ENCODE results near the gene AFF3.
A peak's percentile ranks its signal among the peaks of the same experiment; 100 is the strongest.

Gene AFF3

DNA sequence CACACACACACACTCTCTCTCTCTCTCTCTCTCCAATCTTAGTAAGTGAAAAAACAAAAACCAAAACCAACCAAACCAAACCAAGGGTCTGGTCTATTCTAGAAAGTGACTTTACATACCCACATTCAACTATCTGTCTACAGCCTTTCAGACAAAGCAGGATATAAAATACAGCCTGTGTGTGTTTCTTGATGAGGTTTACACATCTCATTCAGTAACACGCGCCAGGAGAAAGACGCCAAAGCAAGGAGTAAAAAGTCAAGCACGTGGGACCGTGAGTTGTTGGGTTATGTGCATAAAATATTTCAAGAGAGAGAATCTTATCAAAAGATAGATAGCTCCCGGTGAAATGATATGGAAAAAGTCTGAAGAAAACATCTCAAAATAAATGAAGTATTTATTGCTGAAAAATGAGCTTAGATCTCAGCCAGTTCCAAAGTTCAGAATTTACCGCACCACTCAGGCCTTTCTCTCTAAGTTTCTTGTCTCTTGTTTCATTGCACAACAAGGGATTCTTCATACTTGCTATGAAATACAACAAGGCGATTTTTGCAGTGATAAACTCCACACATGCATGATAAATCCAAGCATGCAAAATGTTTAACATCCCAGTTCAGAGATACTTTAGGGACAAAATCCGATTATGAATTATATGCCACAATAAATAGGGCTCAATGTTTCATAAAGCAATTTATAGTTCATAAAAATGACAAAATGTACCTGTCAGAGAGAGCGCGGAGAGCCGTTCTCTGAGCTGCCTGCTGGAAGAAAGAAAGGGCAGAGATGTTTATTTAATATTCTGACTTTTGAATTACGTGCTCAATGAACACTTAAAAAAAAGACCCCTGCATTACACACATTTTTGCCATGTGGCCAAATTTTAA, 493.2 kb downstream of the AFF3 start:
- DNase-seq: no peak

DNA sequence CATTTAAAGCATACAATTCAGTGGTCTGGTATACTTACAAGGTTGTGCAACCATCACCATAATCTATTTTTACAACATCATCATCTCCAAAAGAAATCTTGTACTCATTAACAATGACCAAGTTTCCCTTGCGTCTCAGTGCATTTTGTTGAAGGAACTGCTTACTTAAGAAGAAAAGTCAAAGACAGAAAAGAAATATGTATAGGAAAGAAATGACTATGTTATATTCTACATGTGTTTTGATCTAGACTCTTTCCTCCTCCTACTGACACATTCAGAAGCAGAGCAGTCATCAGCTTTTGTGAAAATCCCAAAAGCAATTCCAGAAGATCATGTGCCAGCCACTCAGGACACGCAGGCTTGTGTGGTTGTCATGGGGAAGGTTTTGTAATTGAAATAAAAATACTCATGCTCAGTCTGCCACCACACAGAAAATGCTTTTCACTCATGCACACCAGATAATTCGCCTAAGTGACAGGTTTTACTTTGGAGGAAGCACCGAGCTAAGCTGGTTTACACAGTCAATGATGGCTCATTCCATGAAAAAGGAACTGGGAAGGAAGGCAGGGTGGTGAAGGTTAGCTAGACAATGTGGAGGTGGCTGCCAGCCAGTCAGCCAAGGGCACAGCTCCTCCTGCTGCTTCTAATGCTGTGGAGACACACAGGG, 494.1 kb downstream of the AFF3 start:
- DNase-seq: no peak

- no peak for DNase-seq
Observed at GRCh38 chr2:99645960-99646359, 496.4 kb downstream of the AFF3 start.

DNA sequence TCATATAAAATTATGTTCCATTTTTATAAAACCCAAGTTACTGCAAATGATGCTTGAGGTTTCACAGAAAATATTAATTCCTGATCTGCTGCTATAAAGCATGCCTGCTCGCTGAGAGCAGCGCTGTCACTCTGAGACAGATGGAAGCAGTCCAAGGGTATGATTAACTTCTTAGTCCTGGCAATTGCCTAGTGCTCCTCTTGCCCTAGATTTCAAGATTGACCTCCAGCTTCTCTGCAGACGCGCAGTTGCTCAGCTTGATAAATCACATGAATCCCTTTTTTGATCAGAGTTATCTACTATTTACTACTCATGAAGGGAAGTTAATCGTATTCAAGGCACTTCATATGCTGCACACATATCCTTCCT, 498.0 kb downstream of the AFF3 start:
- DNase-seq: peak; percentile 86

DNA sequence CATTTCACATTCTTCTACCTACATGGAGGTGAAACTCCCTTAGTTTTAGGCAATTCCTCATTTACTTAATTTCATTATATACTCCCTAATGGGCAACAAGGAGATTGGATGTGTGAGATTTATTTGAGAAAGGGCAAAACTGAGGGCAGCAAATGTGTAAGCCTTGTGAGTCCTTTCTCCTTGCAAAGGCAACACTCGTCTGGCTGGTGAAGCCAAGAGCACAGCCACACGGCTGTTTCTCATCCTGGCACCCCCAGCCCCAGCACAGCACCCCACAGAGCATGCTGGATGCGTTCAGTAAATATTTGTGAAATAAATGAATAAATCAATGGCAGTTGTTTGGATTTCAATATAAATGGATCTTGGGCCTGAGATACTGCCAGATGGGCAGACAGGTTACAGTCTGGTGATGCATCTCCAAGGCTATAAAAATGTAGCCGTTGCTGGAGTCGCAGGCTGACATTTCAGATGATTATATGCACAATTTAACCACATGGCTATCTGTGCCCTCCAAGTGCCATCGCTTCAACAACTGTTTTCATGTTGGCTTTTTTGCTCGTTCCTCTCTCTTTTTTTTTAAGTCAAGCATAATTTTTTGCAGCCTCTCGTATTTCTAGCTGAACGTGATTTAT, 498.5 kb downstream of the AFF3 start:
- peak; percentile 86 for DNase-seq

- DNase-seq: no peak
Observed at GRCh38 chr2:99641999-99642398, 500.4 kb downstream of the AFF3 start.

DNA sequence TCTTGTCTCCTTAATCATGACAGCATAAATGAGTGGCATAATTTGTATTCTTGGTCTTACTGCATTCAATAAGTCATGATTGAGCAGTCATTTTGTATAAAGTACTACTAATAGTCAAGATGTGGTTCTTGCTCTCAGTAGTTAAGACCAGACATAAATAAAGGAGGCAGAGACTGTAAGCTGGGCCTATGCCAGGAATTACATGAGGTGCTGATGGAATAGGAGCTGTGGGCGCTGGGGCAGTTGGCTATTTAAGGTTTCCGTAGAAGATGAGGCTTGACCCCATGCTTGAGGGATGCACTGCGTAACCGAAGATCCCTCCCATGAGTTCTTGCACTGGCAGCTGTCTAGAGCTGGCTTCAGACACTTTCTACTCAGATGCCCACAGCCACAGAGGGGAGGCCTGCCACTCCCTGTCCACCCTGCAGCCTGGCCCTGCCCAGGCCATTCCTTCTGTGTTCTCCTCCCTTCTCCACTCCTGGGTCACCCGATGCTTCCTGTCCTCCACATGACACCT, 501.7 kb downstream of the AFF3 start:
- no peak for DNase-seq

GRCh38 chr2:99638791-99639190, 503.6 kb downstream of the AFF3 start:
- no peak for DNase-seq

DNA sequence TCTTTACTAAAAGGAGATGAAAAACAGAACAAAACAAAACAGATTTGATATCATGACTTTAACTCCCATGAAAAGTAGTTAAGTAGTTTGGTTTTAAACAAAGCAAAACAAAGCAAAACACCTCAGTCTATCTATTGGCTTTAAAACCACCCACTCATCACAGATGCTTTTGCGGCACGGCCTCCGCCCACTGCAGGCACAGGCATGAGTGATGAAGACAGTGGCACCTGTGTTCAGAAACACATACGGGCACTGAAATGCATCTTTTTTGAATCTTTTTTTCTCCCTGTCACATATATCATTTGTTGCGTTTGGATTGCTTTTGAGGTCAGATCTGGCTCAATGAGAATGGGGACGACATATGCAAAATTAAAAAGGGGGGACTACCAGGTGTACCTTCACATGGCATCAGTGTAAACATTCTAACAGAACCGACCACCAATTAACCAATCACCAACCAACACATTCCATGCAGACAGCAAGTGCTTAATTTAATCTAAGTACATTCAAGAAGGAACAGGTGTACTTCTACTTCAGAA, 505.2 kb downstream of the AFF3 start:
- DNase-seq: peak; percentile 52

DNA sequence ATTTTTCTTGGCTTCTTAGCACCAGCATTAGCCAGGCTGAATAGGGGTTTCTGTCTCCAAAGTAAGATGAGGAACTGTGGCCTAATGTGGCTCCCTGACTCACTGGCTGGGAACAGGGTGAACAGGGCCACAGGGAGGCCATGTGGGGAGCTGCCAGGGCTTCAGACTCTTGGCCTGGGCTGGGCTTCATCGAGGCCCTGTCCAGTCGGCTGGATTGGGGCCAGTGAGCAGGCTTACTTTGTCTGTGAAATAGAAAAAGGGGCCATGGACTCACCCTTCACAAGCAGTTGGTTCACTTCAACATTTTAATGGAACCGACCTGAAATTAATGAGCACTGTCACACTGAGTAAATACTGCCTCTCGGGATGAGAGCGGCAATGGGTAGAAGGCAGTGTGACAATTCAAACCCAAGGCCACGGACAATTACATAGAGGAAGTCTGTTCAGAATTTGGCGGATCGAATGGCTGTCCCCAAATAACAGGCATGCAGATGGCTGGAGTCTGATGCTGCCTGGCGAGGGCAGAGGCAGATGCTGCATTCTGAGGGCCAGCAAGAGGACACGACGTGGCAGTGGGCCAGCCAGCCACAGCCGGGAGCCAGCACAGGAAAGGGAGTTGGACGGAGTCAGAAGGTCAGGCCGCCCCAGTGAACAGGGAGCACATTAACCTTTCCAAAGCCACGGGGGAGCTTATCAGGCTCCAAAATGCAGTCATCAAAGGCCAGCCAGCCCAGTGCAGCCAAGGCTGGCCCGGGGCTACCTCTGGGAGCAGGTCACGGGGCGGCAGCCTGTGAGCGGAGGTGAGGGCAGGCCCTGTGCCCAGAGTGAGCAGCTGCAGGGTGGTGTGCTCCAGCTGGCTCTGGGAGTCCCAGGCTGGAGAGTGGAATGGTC, 506.0 kb downstream of the AFF3 start:
- DNase-seq: peak; percentile 28

- DNase-seq: no peak
Observed at GRCh38 chr2:99635710-99636109, 506.7 kb downstream of the AFF3 start.

DNA sequence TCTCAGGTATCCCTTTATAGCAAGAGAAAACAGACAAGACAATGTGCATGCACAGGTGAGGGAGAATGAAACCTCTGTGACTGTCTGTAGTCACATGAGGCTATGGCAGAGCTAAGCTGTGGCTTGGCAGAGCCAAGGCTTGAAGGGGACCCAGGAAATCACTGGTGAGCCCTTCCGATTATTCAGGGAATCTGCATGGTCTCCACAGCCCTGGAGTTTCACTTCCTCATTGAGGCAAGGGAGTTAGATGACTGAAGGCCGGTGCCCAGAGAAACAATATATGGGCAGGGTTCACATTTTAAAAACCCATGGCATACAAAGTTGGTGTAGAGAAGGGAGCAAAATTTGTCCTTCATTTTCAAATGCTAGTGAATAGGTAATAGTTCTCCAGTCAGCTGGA, 508.2 kb downstream of the AFF3 start:
- DNase-seq: no peak

DNA sequence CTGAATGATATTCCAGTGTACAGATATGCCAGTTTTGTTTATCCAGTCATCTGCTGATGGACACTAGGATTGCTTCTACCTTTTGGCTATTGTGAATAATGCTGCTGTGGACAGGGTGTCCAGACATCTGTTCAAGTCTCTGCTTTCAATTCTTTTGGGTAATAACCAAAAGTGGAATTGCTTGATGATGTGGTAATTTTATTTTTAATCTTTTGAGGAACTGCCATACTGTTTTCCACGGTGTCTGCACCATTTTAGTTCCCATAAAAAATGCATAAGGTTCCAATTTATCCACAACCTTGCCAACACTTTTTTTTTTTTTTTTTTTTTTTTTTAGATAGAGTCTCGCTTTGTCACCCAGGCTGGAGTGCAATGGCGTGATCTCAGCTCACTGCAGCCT, 510.7 kb downstream of the AFF3 start:
- no peak for DNase-seq

GRCh38 chr2:99629320-99629719, 513.1 kb downstream of the AFF3 start:
- DNase-seq: no peak

GRCh38 chr2:99626158-99626557, 516.2 kb downstream of the AFF3 start:
- DNase-seq: no peak

- peak; percentile 67 for DNase-seq
Observed at GRCh38 chr2:99624677-99625076, 517.7 kb downstream of the AFF3 start.

DNA sequence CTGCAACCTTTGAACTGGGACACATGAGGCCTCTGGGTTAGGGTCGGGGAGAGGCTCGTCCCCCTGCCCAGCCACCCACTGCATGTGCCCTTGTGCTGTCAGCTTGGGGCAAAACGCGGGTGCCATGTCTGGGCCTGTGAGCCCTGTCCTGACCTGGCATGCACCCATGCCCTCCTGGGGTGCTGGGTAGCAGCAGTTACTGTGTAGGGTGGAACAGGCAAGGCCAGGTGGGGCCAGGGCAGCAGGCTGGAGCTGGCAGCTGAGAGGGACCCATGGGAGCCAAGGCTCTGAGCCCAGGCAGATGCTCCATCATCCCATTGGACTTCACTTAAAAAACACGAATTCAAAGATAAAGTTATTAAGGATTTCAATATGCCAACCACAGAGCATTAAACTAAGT, 518.8 kb downstream of the AFF3 start:
- peak; percentile 46 for DNase-seq

DNA sequence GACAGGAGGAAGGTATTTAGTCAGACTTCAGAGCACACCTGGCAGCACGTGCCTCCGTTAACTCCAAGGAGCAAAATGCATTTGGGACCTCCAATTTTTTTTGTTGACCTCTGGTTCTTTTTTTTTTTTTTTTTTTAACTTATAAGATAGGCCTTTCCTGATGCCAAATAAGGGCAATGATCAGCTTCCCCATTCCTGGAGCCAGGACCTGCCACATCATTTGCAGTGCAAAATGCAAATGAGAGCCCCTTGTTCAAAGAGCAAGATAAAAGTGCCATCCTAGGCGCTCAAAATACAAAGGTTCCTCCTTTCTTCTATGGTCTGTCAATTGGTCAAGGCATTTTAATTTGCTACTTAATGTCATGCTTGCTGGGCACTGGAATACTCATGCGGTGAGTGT, 519.4 kb downstream of the AFF3 start:
- DNase-seq: no peak

DNA sequence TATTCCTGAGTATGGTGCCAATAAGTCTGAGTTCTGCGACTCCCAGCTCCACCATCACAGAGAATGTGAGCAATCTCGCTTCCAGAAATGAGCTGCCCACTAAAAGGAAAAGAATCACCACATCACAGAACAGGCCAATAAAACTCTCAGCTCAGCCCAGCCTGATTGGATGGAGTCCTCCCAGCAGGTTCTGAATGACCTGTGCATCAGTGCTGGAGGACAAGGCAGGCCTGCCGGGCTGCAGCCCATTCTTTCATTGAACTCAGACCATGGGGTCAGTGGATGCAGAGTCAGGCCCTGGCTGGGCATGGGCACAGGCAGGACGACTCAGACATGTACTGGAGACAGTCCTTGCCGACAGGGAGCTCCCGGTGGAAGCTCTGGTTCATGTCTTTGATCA, 519.9 kb downstream of the AFF3 start:
- DNase-seq: no peak

DNA sequence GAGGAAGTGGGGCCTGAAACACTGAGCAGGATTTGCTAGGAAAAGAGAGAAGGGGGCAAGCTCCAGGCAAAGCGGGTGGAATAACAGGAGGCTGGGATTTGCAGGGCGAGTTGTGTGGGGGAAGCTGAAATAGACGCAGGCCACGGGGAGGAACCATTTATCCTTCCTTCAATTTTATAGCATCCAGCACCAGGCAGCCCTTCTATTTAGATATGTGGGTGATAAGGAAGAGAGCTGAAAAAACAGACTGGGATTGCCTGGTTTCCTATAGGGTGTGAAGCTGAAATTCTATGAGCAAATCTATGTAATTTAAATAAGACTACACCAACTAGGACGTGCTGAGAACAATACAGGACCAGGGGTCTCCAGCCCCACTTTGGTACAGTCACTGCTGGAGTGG, 520.6 kb downstream of the AFF3 start:
- no peak for DNase-seq

GRCh38 chr2:99621106-99621505, 521.3 kb downstream of the AFF3 start:
- DNase-seq: no peak

DNA sequence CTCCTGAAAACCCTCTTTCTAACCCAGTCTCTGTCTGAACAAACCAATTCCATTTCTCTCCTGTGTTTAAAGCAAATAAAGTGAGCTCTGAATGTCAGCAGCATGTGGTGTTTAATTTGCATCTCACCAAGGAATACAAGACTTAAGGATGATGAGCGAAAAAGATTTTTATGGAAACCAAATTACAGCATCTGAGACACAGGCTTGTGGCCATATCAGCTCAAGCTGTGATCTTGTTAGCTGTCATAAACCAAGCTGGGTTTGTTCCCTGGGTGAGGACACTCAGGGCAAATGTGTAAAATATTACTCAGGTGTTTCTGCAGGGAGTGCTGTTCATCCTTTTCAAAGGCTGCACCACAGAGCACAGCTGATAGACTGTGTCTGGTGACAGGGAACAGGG, 523.2 kb downstream of the AFF3 start:
- DNase-seq: no peak

All from NCI-H2171 treated with DMSO at 0.1 percent for 48 hours (cell line).